Upper lobe of right lung (tissue), 1 donor: Measurements from ENCODE around the gene POLR2J3. TPM values are rescaled to one million over a fixed set of nuclear protein-coding genes. Genes with fewer than 3 reads are reported as not detected.
A peak's percentile ranks its signal among the peaks of the same experiment; 100 is the strongest.
"Not testable (repeated sequence)": the region's sequence is repeated elsewhere in the genome, so short reads cannot be mapped to it uniquely, and the experiment has no call there.

Experiments
- ATAC-seq: fragments of 200-7000 bp; cut with Tn5 transposase; one replicate; pipeline ENCODE4 v1.9.1; 2020; ENCODE audit warnings: mild to moderate bottlenecking, moderate library complexity
- DNase-seq: peaks from one replicate; pipeline ENCODE4 v3.0.0-alpha.2; 2020
- H3K27ac ChIP-seq: fragments of 200-600 bp; one replicate; pipeline ENCODE4 v1.8.0; 2022
- H3K27me3 ChIP-seq: fragments of 200-600 bp; one replicate; pipeline ENCODE4 v1.8.0; 2022; ENCODE audit warnings: mild to moderate bottlenecking
- H3K36me3 ChIP-seq: fragments of 200-600 bp; one replicate; pipeline ENCODE4 v1.8.0; 2022
- H3K4me1 ChIP-seq: fragments of 200-600 bp; one replicate; pipeline ENCODE4 v1.8.0; 2022
- H3K4me3 ChIP-seq: fragments of 200-600 bp; one replicate; pipeline ENCODE4 v1.8.0; 2022; ENCODE audit warnings: mild to moderate bottlenecking
- H3K9me3 ChIP-seq: fragments of 200-600 bp; one replicate; pipeline ENCODE4 v1.8.0; 2022
- intact Hi-C: fragments of 100-400 bp; cut with DNase I; formaldehyde crosslinking; loops from one replicate; pipeline ENCODE4 v1.11.0; 2022
- total RNA-seq: library from RNA; stranded (reverse); fragmentation: NEBNext Ultra II Directional; extraction: Animal tissue kit (Norgen Biotek cat#: 25700); gene quantifications from one replicate; pipeline ENCODE4 v1.2.1, GENCODE V29; 2021
- donor health status: DM: no; HTN: yes; CAD: no; lungs with severe emphysema.

The POLR2J3 gene
- total RNA-seq, 1 donor from 2014 or later, result 36.7 TPM

DNA sequence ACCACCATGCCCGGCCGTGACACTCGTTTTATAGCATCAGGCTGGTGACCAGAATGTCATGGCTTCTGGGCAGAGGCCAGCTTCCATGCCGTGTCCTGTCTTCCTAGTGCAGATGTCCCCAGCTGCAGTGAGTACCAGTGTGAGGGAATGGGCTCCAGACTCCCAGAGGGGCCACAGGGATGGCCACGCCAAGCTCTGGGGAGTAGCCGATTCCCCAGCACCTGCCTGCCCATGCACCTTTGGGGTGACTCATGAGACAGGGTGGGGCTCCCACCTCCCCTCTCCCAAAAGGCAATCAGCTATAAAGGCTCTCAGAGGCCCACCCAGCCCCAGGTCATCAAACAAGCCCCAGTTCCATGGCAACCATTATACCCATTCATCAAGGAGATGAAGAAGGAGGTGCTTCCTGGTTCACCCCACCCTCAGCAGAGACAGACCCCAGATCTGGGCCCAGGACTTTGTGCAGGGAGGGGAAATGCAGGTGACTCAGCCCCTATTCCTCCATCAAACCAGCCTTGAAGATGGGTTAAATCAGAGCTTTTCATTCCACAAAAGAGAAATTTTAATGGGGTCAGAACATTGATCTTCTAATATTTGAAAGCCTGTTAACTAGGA is 21.5 kb downstream of the POLR2J3 start, which contains the start of gene SPDYE2:
Gene SPDYE2, plus strand, starts transcription at position 419 of the 615 bp plus-strand sequence. CDS start 2,030 bp downstream, outside the sequence.
- H3K4me3 ChIP-seq, H3K4me1 ChIP-seq, H3K27ac ChIP-seq, H3K9me3 ChIP-seq, H3K36me3 ChIP-seq, H3K27me3 ChIP-seq, DNase-seq, intact Hi-C loops: not testable (repeated sequence)
- peak; percentile 50 for ATAC-seq

DNA sequence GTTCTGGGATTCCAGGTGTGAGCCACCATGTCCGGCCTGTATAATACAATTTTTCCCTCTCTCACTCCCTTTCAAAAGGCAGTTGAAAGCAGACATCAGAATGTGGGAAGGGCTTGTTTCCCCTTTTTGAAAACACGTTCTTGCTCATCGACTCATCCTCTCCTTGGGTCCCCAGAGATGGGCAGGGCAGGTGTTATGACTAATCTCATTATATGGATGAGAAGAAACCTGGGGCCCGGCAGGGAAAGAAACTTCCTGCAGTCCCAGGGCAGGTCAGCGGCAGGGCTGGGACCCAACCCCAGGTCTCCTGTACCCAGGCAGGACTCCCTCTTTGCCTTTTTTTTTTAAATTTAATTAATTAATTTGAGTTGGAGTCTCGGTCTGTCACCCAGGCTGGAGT is 26.0 kb downstream of the POLR2J3 start:
- H3K9me3 ChIP-seq, ATAC-seq, H3K36me3 ChIP-seq, DNase-seq, H3K4me1 ChIP-seq, H3K27ac ChIP-seq, H3K4me3 ChIP-seq, H3K27me3 ChIP-seq, intact Hi-C loops: not testable (repeated sequence)

DNA sequence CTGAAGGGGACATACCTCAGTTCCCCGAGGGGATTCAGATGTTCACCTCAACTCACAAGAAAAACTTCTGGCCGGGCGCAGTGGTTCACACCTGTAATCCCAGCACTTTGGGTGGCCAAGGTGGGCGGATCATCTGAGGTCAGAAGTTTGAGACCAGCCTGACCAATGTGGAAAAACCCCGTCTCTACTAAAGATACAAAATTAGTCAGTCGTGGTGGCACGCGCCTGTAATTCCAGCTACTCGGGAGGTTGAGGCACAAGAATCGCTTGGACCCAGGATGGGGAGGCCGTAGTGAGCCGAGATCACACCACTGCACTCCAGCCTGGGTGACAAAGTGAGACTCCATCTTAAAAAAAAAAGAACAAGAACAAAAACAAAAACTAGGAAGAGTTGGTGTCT is 27.1 kb downstream of the POLR2J3 start:
- DNase-seq, H3K9me3 ChIP-seq, ATAC-seq, H3K4me1 ChIP-seq, H3K27me3 ChIP-seq, H3K36me3 ChIP-seq, intact Hi-C loops, H3K4me3 ChIP-seq, H3K27ac ChIP-seq: not testable (repeated sequence)

- ATAC-seq, H3K9me3 ChIP-seq, H3K36me3 ChIP-seq, H3K27me3 ChIP-seq, intact Hi-C loops, H3K4me1 ChIP-seq, H3K4me3 ChIP-seq, H3K27ac ChIP-seq, DNase-seq: not testable (repeated sequence)
Measured at GRCh38 chr7:102544372-102544771, 28.0 kb downstream of the POLR2J3 start.

- H3K27ac ChIP-seq, H3K9me3 ChIP-seq, H3K4me1 ChIP-seq, H3K36me3 ChIP-seq, intact Hi-C loops, H3K27me3 ChIP-seq, DNase-seq, H3K4me3 ChIP-seq: not testable (repeated sequence)
- ATAC-seq, result peak; percentile 31
Measured at GRCh38 chr7:102543596-102543995, 28.8 kb downstream of the POLR2J3 start, which contains the start of gene UPK3BL2. TSS of gene UPK3BL2 (minus strand) at chr7:102543696. CDS start at chr7:102543636, 60 bp downstream.

- H3K9me3 ChIP-seq, DNase-seq, H3K27me3 ChIP-seq, H3K4me1 ChIP-seq, H3K36me3 ChIP-seq, H3K4me3 ChIP-seq, H3K27ac ChIP-seq, intact Hi-C loops, ATAC-seq: not testable (repeated sequence)
Measured at GRCh38 chr7:102542771-102543170, 29.6 kb downstream of the POLR2J3 start.

- intact Hi-C loops, H3K4me1 ChIP-seq, H3K27me3 ChIP-seq, H3K4me3 ChIP-seq, H3K36me3 ChIP-seq, H3K9me3 ChIP-seq, DNase-seq, H3K27ac ChIP-seq: not testable (repeated sequence)
- peak; percentile 0 for ATAC-seq
Measured at GRCh38 chr7:102542083-102542482, 30.3 kb downstream of the POLR2J3 start.

DNA sequence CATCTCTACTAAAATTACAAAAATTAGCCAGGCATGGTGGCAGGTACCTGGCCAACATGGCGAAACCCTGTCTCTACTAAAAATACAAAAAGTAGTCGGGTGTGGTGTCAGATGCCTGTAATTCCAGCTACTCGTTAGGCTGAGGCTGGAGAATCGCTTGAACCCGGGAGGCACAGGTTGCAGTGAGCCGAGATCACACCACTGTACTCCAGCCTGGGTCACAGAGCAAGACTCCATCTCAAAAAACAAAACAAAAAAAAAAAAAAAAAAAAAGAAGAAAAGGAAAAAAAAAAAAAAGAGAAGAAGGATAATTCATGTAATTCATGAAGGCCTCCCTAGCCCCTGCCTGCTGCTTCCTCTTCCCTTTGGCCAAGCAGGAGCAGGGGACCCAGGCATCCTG is 31.8 kb downstream of the POLR2J3 start:
- H3K9me3 ChIP-seq, ATAC-seq, H3K4me1 ChIP-seq, H3K4me3 ChIP-seq, intact Hi-C loops, H3K27me3 ChIP-seq, H3K36me3 ChIP-seq, H3K27ac ChIP-seq: not testable (repeated sequence)
- DNase-seq, result peak; percentile 58

- intact Hi-C loops, H3K4me1 ChIP-seq, ATAC-seq, H3K36me3 ChIP-seq, DNase-seq, H3K4me3 ChIP-seq, H3K27ac ChIP-seq, H3K9me3 ChIP-seq, H3K27me3 ChIP-seq: not testable (repeated sequence)
Measured at GRCh38 chr7:102535062-102535615, 37.2 kb downstream of the POLR2J3 start.

GRCh38 chr7:102532127-102532526 is 40.3 kb downstream of the POLR2J3 start:
- H3K27me3 ChIP-seq, H3K27ac ChIP-seq, H3K4me3 ChIP-seq, DNase-seq, H3K4me1 ChIP-seq, H3K9me3 ChIP-seq, intact Hi-C loops, H3K36me3 ChIP-seq: not testable (repeated sequence)
- ATAC-seq, result peak; percentile 14

GRCh38 chr7:102531583-102531982 is 40.8 kb downstream of the POLR2J3 start:
- intact Hi-C loops, H3K4me3 ChIP-seq, H3K4me1 ChIP-seq, H3K27ac ChIP-seq, H3K9me3 ChIP-seq, H3K36me3 ChIP-seq, H3K27me3 ChIP-seq: not testable (repeated sequence)
- DNase-seq (peak; percentile 68), ATAC-seq (peak; percentile 43)

- intact Hi-C loops, H3K9me3 ChIP-seq, H3K27ac ChIP-seq, H3K4me3 ChIP-seq, H3K4me1 ChIP-seq, H3K36me3 ChIP-seq, H3K27me3 ChIP-seq: not testable (repeated sequence)
- ATAC-seq (peak; percentile 4), DNase-seq (peak; percentile 51)
Measured at GRCh38 chr7:102527822-102528793, 44.3 kb downstream of the POLR2J3 start.

DNA sequence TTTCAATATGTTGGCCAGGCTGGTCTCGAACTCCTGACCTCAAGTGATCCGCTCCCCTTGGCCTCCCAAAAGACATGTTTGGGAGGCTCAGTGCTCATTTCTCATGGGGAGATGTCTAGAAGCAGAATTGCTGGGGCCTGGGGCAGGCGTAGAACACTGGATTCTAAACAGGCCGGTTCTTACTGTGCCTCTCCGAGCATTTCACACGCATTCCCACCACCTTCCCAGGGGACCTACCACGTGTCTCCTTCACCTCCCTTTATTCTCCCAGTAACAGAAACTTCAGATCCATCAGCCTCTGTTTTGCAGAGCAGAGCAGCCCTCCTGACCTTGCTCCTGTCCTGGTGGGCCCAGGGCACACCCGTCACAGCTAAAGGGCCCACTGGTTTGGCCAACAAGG is 45.2 kb downstream of the POLR2J3 start:
- H3K4me1 ChIP-seq, H3K9me3 ChIP-seq, H3K36me3 ChIP-seq, H3K27ac ChIP-seq, intact Hi-C loops, H3K4me3 ChIP-seq, H3K27me3 ChIP-seq, ATAC-seq, DNase-seq: not testable (repeated sequence)

- H3K36me3 ChIP-seq, H3K4me3 ChIP-seq, H3K9me3 ChIP-seq, H3K27me3 ChIP-seq, intact Hi-C loops, H3K27ac ChIP-seq, H3K4me1 ChIP-seq: not testable (repeated sequence)
- DNase-seq (peak; percentile 62), ATAC-seq (peak; percentile 4)
Measured at GRCh38 chr7:102524803-102525202, 47.6 kb downstream of the POLR2J3 start.
